GM12892 (cell line): ENCODE measurements around the gene SLC35D2.

Source experiments
- POLR2A ChIP-seq: IDR thresholded peaks from 2 replicates; pipeline ENCODE4 v1.6.1; 2011; ENCODE audit warnings: low read depth, low read length, control low read depth
- POLR2AphosphoS5 ChIP-seq: IDR thresholded peaks from 2 replicates; pipeline ENCODE4 v1.6.1; 2011; ENCODE audit warnings: low read depth, low read length, control low read depth
- TAF1 ChIP-seq: IDR thresholded peaks from 2 replicates; pipeline ENCODE4 v1.6.1; 2011; ENCODE audit warnings: low read depth, mild to moderate bottlenecking, control low read depth, low read length, borderline replicate concordance

DNA sequence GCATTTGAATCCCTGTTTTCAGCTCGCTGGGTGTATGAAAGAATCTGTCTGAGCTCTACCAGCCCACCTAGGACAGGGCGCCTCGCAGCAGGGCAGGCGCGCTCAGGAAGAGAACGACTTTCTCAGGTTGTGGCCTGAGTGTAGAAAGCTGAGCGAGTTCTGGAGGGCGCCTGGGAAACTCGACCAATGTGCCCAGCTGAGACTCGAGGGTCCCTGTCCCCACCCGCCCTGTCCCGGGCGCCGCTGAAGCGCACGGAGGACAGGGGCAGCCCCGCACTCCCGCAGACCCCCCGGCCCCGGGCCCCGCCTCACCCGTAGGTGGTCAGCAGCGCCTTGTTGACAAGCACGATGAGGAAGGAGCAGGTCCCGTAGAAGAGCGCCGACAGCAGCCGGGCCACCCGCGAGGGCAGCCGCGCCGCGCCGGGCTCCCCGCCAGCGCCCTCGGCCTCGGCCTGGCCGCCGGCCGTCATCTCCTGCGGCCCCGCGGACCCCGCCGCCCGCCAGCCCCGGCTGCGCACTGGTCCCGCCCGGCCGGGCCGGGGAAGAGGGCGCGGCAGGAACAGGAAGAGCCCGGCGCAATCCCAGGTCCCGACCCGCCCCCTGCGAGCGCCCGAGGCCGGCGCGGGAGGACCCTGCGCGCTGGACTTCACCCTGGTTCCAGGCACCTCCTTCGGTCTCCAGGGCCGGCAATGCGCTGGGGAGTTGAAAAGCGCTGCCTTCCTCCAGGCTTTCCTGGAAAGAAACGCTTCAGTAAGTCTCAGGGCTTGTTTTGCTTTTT lies at the start of gene SLC35D2:
- no peak for TF ChIP-seq POLR2AphosphoS5
- TF ChIP-seq POLR2A, result no peak
- TF ChIP-seq TAF1, result no peak
